GM23248 (cell line): ENCODE results near the gene TRIM9. TPM values are rescaled to one million over a fixed set of nuclear protein-coding genes. Genes with fewer than 3 reads are reported as not detected.

ENCODE experiments used
- DNase-seq: peaks from one replicate; pipeline ENCODE4 v3.0.0-alpha.2; 2015
- H2AFZ ChIP-seq: fragments of 200-600 bp; sonication (generic); 2 replicates; pipeline ENCODE4 v1.6.1; 2016; ENCODE audit warnings: antibody characterized with exemption
- H3F3A ChIP-seq: fragments of 200-600 bp; sonication (generic); 2 replicates; pipeline ENCODE4 v1.6.1; 2016; ENCODE audit warnings: mild to moderate bottlenecking, antibody characterized with exemption, mixed run types; ENCODE audit not compliant: insufficient read depth
- H3K27ac ChIP-seq: fragments of 200-600 bp; sonication (generic); 2 replicates; pipeline ENCODE4 v1.5.1; 2016; ENCODE audit warnings: mild to moderate bottlenecking
- H3K27me3 ChIP-seq: fragments of 200-600 bp; sonication (generic); replicated peaks from 2 replicates; pipeline ENCODE4 v1.6.1; 2016; ENCODE audit warnings: mild to moderate bottlenecking; ENCODE audit not compliant: insufficient read depth
- H3K36me3 ChIP-seq: fragments of 200-600 bp; sonication (generic); 2 replicates; pipeline ENCODE4 v1.6.1; 2016; ENCODE audit warnings: low read depth, mild to moderate bottlenecking
- H3K4me1 ChIP-seq: fragments of 200-600 bp; sonication (generic); 2 replicates; pipeline ENCODE4 v1.6.1; 2016; ENCODE audit warnings: mild to moderate bottlenecking; ENCODE audit not compliant: insufficient read depth
- H3K4me2 ChIP-seq: fragments of 200-600 bp; sonication (generic); one replicate; pipeline ENCODE4 v1.6.1; 2016; ENCODE audit warnings: mild to moderate bottlenecking; ENCODE audit not compliant: unreplicated experiment
- H3K4me3 ChIP-seq: fragments of 200-600 bp; sonication (generic); 2 replicates; pipeline ENCODE4 v1.5.1; 2016; ENCODE audit warnings: mild to moderate bottlenecking
- H3K79me2 ChIP-seq: fragments of 200-600 bp; sonication (generic); 2 replicates; pipeline ENCODE4 v1.6.1; 2016; ENCODE audit warnings: mild to moderate bottlenecking; ENCODE audit not compliant: insufficient read depth
- H3K9ac ChIP-seq: fragments of 200-600 bp; sonication (generic); 2 replicates; pipeline ENCODE4 v1.6.1; 2016; ENCODE audit warnings: mild to moderate bottlenecking
- H3K9me2 ChIP-seq: fragments of 200-600 bp; sonication (generic); 2 replicates; pipeline ENCODE4 v1.6.1; 2016; ENCODE audit warnings: mixed run types, mild to moderate bottlenecking, moderate library complexity; ENCODE audit not compliant: insufficient read depth
- H3K9me3 ChIP-seq: fragments of 200-600 bp; sonication (generic); one replicate; pipeline ENCODE4 v1.6.1; 2017; ENCODE audit warnings: low read depth
- H4K20me1 ChIP-seq: fragments of 200-600 bp; sonication (generic); 2 replicates; pipeline ENCODE4 v1.6.0; 2016; ENCODE audit not compliant: insufficient read depth
- EZH2 ChIP-seq: fragments of 200-600 bp; sonication (generic); IDR thresholded peaks from 2 replicates; pipeline ENCODE4 v1.6.1; 2018; ENCODE audit warnings: antibody characterized with exemption, mild to moderate bottlenecking; ENCODE audit not compliant: insufficient read depth, poor library complexity, severe bottlenecking
- EZH2phosphoT487 ChIP-seq: fragments of 200-600 bp; sonication (generic); IDR thresholded peaks from 2 replicates; pipeline ENCODE4 v1.6.1; 2018; ENCODE audit warnings: antibody characterized with exemption, moderate library complexity, mild to moderate bottlenecking, low read depth; ENCODE audit not compliant: insufficient read depth
- WGBS, 2 experiments: methylation state at CpG; one replicate each; pipeline ENCODE4 v1.1.6; 2015 to 2017; ENCODE audit warnings: low lambda C conversion rate in 2 of 2, low coverage in 1 of 2; ENCODE audit errors: missing lambda C conversion rate in 2 of 2; 5-methylcytosine and 5-hydroxymethylcytosine counted together
- in situ Hi-C: fragments of 300-500 bp; cut with MboI; formaldehyde crosslinking; loops from 2 replicates; pipeline ENCODE4 v1.15.0; 2020
- polyA plus RNA-seq: library from polyadenylated mRNA; unstranded; fragments of >200 nt; fragmentation: Nextera tagmentation; extraction: Ambion mirVana; gene quantifications from 2 replicates; pipeline ENCODE4 v1.2.1, GENCODE V29; 2016
- total RNA-seq: library from RNA; depleted of rRNA; stranded (reverse); fragments of >200 nt; shearing (Covaris generic); gene quantifications from 2 replicates; pipeline ENCODE4 v1.2.3, GENCODE V29; 2014

TRIM9 gene
- total and polyA plus RNA-seq, 2 experiments from 2014 or later: 0.25 to 0.32 TPM

DNA sequence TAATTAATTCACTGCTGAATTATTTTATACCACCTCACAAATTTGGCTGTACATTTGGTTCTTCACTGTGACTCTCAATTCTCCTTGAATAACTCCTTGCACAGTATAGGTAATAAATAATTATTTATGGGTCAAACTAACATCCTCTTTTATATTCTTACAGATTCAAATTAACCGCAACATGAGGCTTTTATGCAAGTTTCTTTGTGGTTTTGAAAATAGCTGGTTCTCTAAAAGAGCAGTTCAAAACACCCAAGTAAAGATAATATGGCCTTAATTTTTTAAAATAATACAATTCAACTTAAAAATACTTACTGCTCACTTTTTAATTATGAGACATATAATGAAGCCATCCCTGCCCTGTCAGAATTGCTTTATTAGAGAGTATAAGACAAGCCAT lies 12.9 kb upstream of the TRIM9 start:
- Histone ChIP-seq H3K9me2 (no peaks in the 10 kb centered on the region), H2AFZ (no peak overlapping the region), H3K27me3 (peaks cover 65% of the 10 kb centered on the region), H3K4me2 (no peak overlapping the region), H3K79me2 (no peaks in the 10 kb centered on the region), H3K36me3 (no peaks in the 10 kb centered on the region), H3K9me3 (no peaks in the 10 kb centered on the region), H3F3A (no peaks in the 10 kb centered on the region), H4K20me1 (no peaks in the 10 kb centered on the region), H3K4me1 (no peaks in the 10 kb centered on the region), H3K9ac (no peak overlapping the region), H3K27ac (no peak overlapping the region), H3K4me3 (no peak overlapping the region)
- TF ChIP-seq EZH2 (no peak), EZH2phosphoT487 (no peak)
- DNase-seq: no peak
- 79 to 87% methylated on average over 1 of the region's 1 CpG for WGBS, 2 experiments
- in situ Hi-C loops: no loop called here

DNA sequence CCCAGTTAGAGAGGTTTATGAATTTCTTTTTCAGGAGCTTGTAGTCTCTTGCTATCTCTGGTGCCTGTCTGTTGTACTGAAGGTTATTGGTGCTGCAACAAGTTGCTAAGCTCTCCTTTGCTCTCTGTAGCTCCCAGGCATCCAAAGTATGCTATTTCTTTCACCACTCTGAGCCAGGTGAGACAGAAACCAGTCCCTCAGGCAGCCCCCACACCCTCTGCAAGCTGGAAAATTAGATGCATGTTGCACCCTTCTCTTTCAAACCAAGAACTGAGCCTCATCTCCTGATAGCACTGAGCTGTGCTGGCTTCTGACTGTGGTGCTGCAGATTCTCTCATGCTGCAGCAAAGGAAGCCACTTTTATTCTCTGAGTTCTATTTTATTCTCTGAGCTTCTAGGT lies 9.6 kb upstream of the TRIM9 start:
- Histone ChIP-seq H4K20me1 (no peaks in the 10 kb centered on the region), H3K27me3 (peaks cover 64% of the 10 kb centered on the region), H2AFZ (no peak overlapping the region), H3K9me3 (no peaks in the 10 kb centered on the region), H3K27ac (no peak overlapping the region), H3K4me2 (no peak overlapping the region), H3K4me1 (no peaks in the 10 kb centered on the region), H3K4me3 (no peak overlapping the region), H3F3A (no peaks in the 10 kb centered on the region), H3K79me2 (no peaks in the 10 kb centered on the region), H3K36me3 (no peaks in the 10 kb centered on the region), H3K9ac (no peak overlapping the region), H3K9me2 (no peaks in the 10 kb centered on the region)
- DNase-seq: no peak
- TF ChIP-seq EZH2phosphoT487: no peak
- TF ChIP-seq EZH2: no peak
- in situ Hi-C loops: no loop called here

DNA sequence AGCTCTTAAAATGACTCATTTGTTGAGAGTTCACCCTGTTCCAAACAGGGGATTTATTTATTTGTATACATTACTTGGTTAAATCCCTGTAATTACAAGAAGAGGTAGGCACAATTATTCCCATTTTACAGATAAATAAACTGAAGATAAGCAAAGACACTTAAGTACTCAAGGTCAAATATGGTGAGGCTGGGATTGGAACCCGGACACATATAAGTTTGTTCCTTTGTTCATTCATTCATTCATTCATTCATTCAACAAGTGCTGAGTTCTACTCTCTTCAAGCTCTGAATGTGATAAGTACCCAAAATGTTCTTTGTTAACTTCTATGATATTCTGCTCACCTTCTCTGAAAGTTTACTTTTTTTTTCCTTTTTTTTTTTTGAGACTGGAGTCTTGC lies 2.4 kb upstream of the TRIM9 start:
- 70 to 80% methylated on average over 1 of the region's 1 CpG for WGBS, 2 experiments
- DNase-seq: no peak
- H3F3A ChIP-seq: 0 out of 2 replicates have a peak, but pooled peaks cover 4% of the 10 kb centered on the region

DNA sequence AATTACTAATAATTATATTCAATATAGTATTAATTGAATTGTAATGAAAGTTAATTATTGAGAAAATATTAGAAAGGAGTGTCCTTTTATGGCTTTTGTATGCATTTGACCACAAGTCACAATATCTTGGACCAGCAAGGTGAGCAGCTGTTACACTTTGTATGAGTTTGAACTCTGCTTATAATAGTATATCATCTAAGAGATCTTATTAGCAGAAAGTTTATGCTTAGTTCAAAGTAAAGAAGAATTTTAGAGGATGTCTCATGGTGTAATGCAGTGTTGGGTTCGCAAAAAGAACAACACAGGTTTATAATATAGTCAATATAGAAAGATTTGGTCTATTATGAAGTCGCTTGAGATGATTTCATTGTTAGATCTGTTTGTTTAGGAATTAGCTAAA lies 2.0 kb upstream of the TRIM9 start:
- 98 to 100% methylated on average over 2 of the region's 2 CpGs for WGBS, 2 experiments

More for the DNA sequence above, 2.4 kb upstream of the TRIM9 start:
- H3K27me3 ChIP-seq: peaks cover 20% of the 10 kb centered on the region; the same call in 1 of the 2 replicates
- H3K4me3 ChIP-seq: no peak overlapping the region
- no peak overlapping the region for H3K9ac ChIP-seq
- no peaks in the 10 kb centered on the region for H3K9me2 ChIP-seq
- no peak overlapping the region for H3K4me2 ChIP-seq
- no peaks in the 10 kb centered on the region for H3K9me3 ChIP-seq
- peaks cover 5% of the 10 kb centered on the region; the same call in 1 of the 2 replicates for H3K4me1 ChIP-seq
- no peaks in the 10 kb centered on the region for H3K79me2 ChIP-seq
- no peaks in the 10 kb centered on the region for H4K20me1 ChIP-seq
- TF ChIP-seq EZH2 (no peak), EZH2phosphoT487 (no peak)
- no peak overlapping the region for H2AFZ ChIP-seq
- in situ Hi-C loops: no loop called here
- H3K27ac ChIP-seq: no peak overlapping the region
- H3K36me3 ChIP-seq: no peaks in the 10 kb centered on the region

More for the DNA sequence above, 2.0 kb upstream of the TRIM9 start:
- Histone ChIP-seq H3K4me3 (no peak overlapping the region), H3K27me3 (peaks cover 19% of the 10 kb centered on the region; the same call in 1 of the 2 replicates), H2AFZ (no peak overlapping the region), H3F3A (0 out of 2 replicates have a peak, but pooled peaks cover 4% of the 10 kb centered on the region), H3K9ac (no peak overlapping the region), H4K20me1 (no peaks in the 10 kb centered on the region), H3K9me3 (no peaks in the 10 kb centered on the region), H3K79me2 (no peaks in the 10 kb centered on the region), H3K27ac (no peak overlapping the region), H3K36me3 (no peaks in the 10 kb centered on the region), H3K4me2 (no peak overlapping the region), H3K9me2 (no peaks in the 10 kb centered on the region), H3K4me1 (peaks cover 5% of the 10 kb centered on the region; the same call in 1 of the 2 replicates)
- in situ Hi-C loops: no loop called here
- TF ChIP-seq EZH2: no peak
- no peak for TF ChIP-seq EZH2phosphoT487
- DNase-seq: no peak
